GM23338 (cell line): ENCODE data around the gene HAP1. TPM values are rescaled to one million over a fixed set of nuclear protein-coding genes. Genes with fewer than 3 reads are reported as not detected.

ENCODE experiments used
- ATAC-seq: fragments of 200-7000 bp; cut with Tn5 transposase; 3 replicates; pipeline ENCODE4 v1.9.1; 2020
- DNase-seq: peaks from one replicate; pipeline ENCODE4 v3.0.0-alpha.2; 2015; ENCODE audit warnings: low spot score
- H2AFZ ChIP-seq: fragments of 200-600 bp; sonication (generic); 2 replicates; pipeline ENCODE4 v1.8.0; 2016; ENCODE audit warnings: antibody characterized with exemption, mild to moderate bottlenecking, moderate library complexity
- H3F3A ChIP-seq: fragments of 200-600 bp; sonication (generic); replicated peaks from 2 replicates; pipeline ENCODE4 v1.8.0; 2017; ENCODE audit warnings: antibody characterized with exemption, mixed run types, low read depth
- H3K27ac ChIP-seq: fragments of 200-600 bp; sonication (generic); 2 replicates; pipeline ENCODE4 v1.6.1; 2016; ENCODE audit warnings: low read depth
- H3K27me3 ChIP-seq: fragments of 200-600 bp; sonication (generic); 2 replicates; pipeline ENCODE4 v1.8.0; 2016; ENCODE audit warnings: mild to moderate bottlenecking, mixed run types, moderate library complexity; ENCODE audit not compliant: insufficient read depth
- H3K36me3 ChIP-seq: fragments of 200-600 bp; sonication (generic); 2 replicates; pipeline ENCODE4 v1.8.0; 2016; ENCODE audit warnings: mild to moderate bottlenecking; ENCODE audit not compliant: insufficient read depth
- H3K4me1 ChIP-seq: fragments of 200-600 bp; sonication (generic); 2 replicates; pipeline ENCODE4 v1.8.0; 2016; ENCODE audit warnings: mild to moderate bottlenecking, moderate library complexity; ENCODE audit not compliant: insufficient read depth
- H3K4me2 ChIP-seq: fragments of 200-600 bp; sonication (generic); 2 replicates; pipeline ENCODE4 v1.7.1; 2017; ENCODE audit warnings: mixed run types
- H3K4me3 ChIP-seq: fragments of 200-600 bp; sonication (generic); 2 replicates; pipeline ENCODE4 v1.6.1; 2016; ENCODE audit warnings: mixed run types
- H3K79me2 ChIP-seq: fragments of 200-600 bp; sonication (generic); replicated peaks from 2 replicates; pipeline ENCODE4 v1.8.0; 2017; ENCODE audit warnings: mild to moderate bottlenecking; ENCODE audit not compliant: insufficient read depth
- H3K9me2 ChIP-seq: fragments of 200-600 bp; sonication (generic); 2 replicates; pipeline ENCODE4 v1.8.0; 2017; ENCODE audit not compliant: insufficient read depth
- H4K20me1 ChIP-seq: fragments of 200-600 bp; sonication (generic); replicated peaks from 2 replicates; pipeline ENCODE4 v1.8.0; 2017; ENCODE audit warnings: mild to moderate bottlenecking; ENCODE audit not compliant: insufficient read depth
- H3K27ac Mint-ChIP-seq: 2 replicates; pipeline ENCODE4 v1.8.0; 2020; ENCODE audit warnings: inconsistent platforms, mild to moderate bottlenecking, moderate library complexity, mixed read lengths
- H3K27me3 Mint-ChIP-seq: 3 replicates; pipeline ENCODE4 v1.8.0; 2022; ENCODE audit warnings: low read depth, mild to moderate bottlenecking, moderate library complexity, mixed read lengths, inconsistent platforms; ENCODE audit not compliant: insufficient read depth, poor library complexity
- H3K36me3 Mint-ChIP-seq: 3 replicates; pipeline ENCODE4 v1.8.0; 2021; ENCODE audit warnings: low read depth, mild to moderate bottlenecking, inconsistent platforms, moderate library complexity, mixed read lengths
- H3K4me1 Mint-ChIP-seq: 3 replicates; pipeline ENCODE4 v1.8.0; 2020; ENCODE audit warnings: mild to moderate bottlenecking, inconsistent platforms, mixed read lengths
- H3K4me3 Mint-ChIP-seq: 3 replicates; pipeline ENCODE4 v1.8.0; 2021; ENCODE audit warnings: moderate library complexity, mild to moderate bottlenecking, inconsistent platforms, mixed read lengths
- H3K9me3 Mint-ChIP-seq: 3 replicates; pipeline ENCODE4 v1.8.0; 2020; ENCODE audit warnings: moderate library complexity, mild to moderate bottlenecking, inconsistent platforms, mixed read lengths
- EZH2 ChIP-seq: fragments of 200-600 bp; sonication (generic); IDR thresholded peaks from one replicate; pipeline ENCODE4 v1.8.0; 2017; ENCODE audit warnings: antibody characterized with exemption, mild to moderate bottlenecking, low read depth; ENCODE audit not compliant: unreplicated experiment
- EZH2phosphoT487 ChIP-seq: fragments of 200-600 bp; sonication (generic); IDR thresholded peaks from one replicate; pipeline ENCODE4 v1.8.1; 2018; ENCODE audit warnings: antibody characterized with exemption; ENCODE audit not compliant: unreplicated experiment
- JUNB ChIP-seq: IDR thresholded peaks from one replicate; pipeline ENCODE4 v1.6.1; 2016; ENCODE audit warnings: antibody characterized with exemption; ENCODE audit not compliant: unreplicated experiment
- POLR2AphosphoS5 ChIP-seq: IDR thresholded peaks from 2 replicates; pipeline ENCODE4 v1.6.1; 2016; ENCODE audit warnings: antibody characterized with exemption, low read depth
- STAT1 ChIP-seq: IDR thresholded peaks from one replicate; pipeline ENCODE4 v1.6.1; 2016; ENCODE audit warnings: antibody characterized with exemption; ENCODE audit not compliant: unreplicated experiment
- ZNF114 ChIP-seq: fragments of 250-450 bp; sonication (Bioruptor Pico); IDR thresholded peaks from 2 replicates; pipeline ENCODE4 v1.5.0; 2020; ENCODE audit warnings: mild to moderate bottlenecking, moderate library complexity
- ZNF462 ChIP-seq: fragments of 250-450 bp; sonication (Bioruptor Pico); IDR thresholded peaks from 2 replicates; pipeline ENCODE4 v1.5.0; 2020; ENCODE audit warnings: mild to moderate bottlenecking, moderate library complexity
- long read RNA-seq: library from polyadenylated mRNA; unstranded; transcript quantifications from one replicate; pipeline ENCODE4 v2.0.0, GENCODE V29; 2020; ENCODE audit not compliant: unreplicated experiment
- polyA plus RNA-seq: library from polyadenylated mRNA; unstranded; fragments of >200 nt; fragmentation: Nextera tagmentation; extraction: Ambion mirVana; gene quantifications from 2 replicates; pipeline ENCODE4 v1.2.1, GENCODE V29; 2016
- total RNA-seq: library from RNA; depleted of rRNA; stranded (reverse); fragments of >200 nt; shearing (Covaris generic); gene quantifications from 2 replicates; pipeline ENCODE4 v1.2.3, GENCODE V29; 2014; rRNA removed

HAP1 gene
- total RNA-seq (2.2 and 3.5 TPM in 2 replicates), polyA plus RNA-seq (1.4 and 1.6 TPM in 2 replicates)
- long read RNA-seq, partial matches to known transcripts, result 0 of 2 reads
- long read RNA-seq, other reads (novel, unspliced or antisense), result 2 of 2 reads

- no peaks in the 10 kb centered on the region for H3F3A ChIP-seq
- no peak within 1 kb of the TSS for H3K27ac Mint-ChIP-seq
- H3K4me2 ChIP-seq, result peak within 1 kb of the TSS; percentile 94
- H3K4me3 ChIP-seq, result peak within 1 kb of the TSS; percentile 84
- H3K79me2 ChIP-seq, result no peaks in the 10 kb centered on the region
- H2AFZ ChIP-seq, result peak within 1 kb of the TSS; percentile 98
- H3K36me3 Mint-ChIP-seq, result no peaks in the 10 kb centered on the region; the same call in 2 of the 3 replicates
- H3K9me3 Mint-ChIP-seq, result no peaks in the 10 kb centered on the region
- peaks cover 17% of the 10 kb centered on the region for H3K4me1 ChIP-seq
- ATAC-seq (peak; percentile 68), DNase-seq (peak; percentile 76)
- H3K4me1 Mint-ChIP-seq, result peaks cover 23% of the 10 kb centered on the region
- peaks cover 67% of the 10 kb centered on the region for H3K27me3 Mint-ChIP-seq
- H3K27ac ChIP-seq, result no peak within 1 kb of the TSS
- H3K4me3 Mint-ChIP-seq, result peak within 1 kb of the TSS; percentile 81
- peaks cover 68% of the 10 kb centered on the region for H3K27me3 ChIP-seq
- TF ChIP-seq JUNB (no peak), ZNF114 (peak; percentile 76; the same call in 1 of the 2 replicates), EZH2phosphoT487 (no peak), ZNF462 (CRISPR knock-in tag) (no peak), STAT1 (no peak), POLR2AphosphoS5 (peak; percentile 98), EZH2 (peak; percentile 26)
- H3K9me2 ChIP-seq, result no peaks in the 10 kb centered on the region
- H3K36me3 ChIP-seq, result no peaks in the 10 kb centered on the region
- H4K20me1 ChIP-seq, result no peaks in the 10 kb centered on the region
Measured at GRCh38 chr17:41734139-41734948, at the start of gene HAP1. TSS of gene HAP1 (minus strand) at chr17:41734643. CDS start at chr17:41734634, 9 bp downstream.
